Measurements from ENCODE around the gene BMP2K.

Gene BMP2K

DNA sequence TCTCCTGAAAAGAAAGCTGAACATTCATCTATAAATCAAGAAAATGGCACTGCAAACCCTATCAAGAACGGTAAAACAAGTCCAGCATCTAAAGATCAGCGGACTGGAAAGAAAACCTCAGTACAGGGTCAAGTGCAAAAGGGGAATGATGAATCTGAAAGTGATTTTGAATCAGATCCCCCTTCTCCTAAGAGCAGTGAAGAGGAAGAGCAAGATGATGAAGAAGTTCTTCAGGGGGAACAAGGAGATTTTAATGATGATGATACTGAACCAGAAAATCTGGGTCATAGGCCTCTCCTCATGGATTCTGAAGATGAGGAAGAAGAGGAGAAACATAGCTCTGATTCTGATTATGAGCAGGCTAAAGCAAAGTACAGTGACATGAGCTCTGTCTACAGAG is 134.5 kb downstream of the BMP2K start:
- H3K4me3 ChIP-seq (ENCODE audit: low read depth, low read length): no peak overlapping the region
- no peak for DNase-seq
- no peaks in the 10 kb centered on the region for H3K27me3 ChIP-seq (ENCODE audit: insufficient read depth, low read depth, severe bottlenecking)
- no peaks in the 10 kb centered on the region for H3K9me3 ChIP-seq (ENCODE audit: severe bottlenecking)
- H3K36me3 ChIP-seq: peaks cover 11% of the 10 kb centered on the region
- H3K27ac ChIP-seq: no peak overlapping the region
- TF ChIP-seq, protein P1, sequence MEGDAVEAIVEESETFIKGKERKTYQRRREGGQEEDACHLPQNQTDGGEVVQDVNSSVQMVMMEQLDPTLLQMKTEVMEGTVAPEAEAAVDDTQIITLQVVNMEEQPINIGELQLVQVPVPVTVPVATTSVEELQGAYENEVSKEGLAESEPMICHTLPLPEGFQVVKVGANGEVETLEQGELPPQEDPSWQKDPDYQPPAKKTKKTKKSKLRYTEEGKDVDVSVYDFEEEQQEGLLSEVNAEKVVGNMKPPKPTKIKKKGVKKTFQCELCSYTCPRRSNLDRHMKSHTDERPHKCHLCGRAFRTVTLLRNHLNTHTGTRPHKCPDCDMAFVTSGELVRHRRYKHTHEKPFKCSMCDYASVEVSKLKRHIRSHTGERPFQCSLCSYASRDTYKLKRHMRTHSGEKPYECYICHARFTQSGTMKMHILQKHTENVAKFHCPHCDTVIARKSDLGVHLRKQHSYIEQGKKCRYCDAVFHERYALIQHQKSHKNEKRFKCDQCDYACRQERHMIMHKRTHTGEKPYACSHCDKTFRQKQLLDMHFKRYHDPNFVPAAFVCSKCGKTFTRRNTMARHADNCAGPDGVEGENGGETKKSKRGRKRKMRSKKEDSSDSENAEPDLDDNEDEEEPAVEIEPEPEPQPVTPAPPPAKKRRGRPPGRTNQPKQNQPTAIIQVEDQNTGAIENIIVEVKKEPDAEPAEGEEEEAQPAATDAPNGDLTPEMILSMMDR (IDR thresholded peaks at IDR 0.05; ENCODE audit: low read depth, low read length): no peak

GRCh38 chr4:78922207-78922606 is 146.1 kb downstream of the BMP2K start:
- H3K27me3 ChIP-seq (ENCODE audit: insufficient read depth, low read depth, severe bottlenecking): no peaks in the 10 kb centered on the region
- DNase-seq: no peak
- TF ChIP-seq, protein P1 (IDR thresholded peaks at IDR 0.05; ENCODE audit: low read depth, low read length): no peak
- H3K27ac ChIP-seq: no peak overlapping the region
- H3K36me3 ChIP-seq: peaks cover 47% of the 10 kb centered on the region
- H3K4me3 ChIP-seq (ENCODE audit: low read depth, low read length): no peak overlapping the region
- no peaks in the 10 kb centered on the region for H3K9me3 ChIP-seq (ENCODE audit: severe bottlenecking)

GRCh38 chr4:78923464-78924312 is 147.5 kb downstream of the BMP2K start:
- TF ChIP-seq, protein P1 (IDR thresholded peaks at IDR 0.05; ENCODE audit: low read depth, low read length): 0 out of 2 replicates have a peak, but pooled peaks have one; percentile 9
- H3K36me3 ChIP-seq: peaks cover 44% of the 10 kb centered on the region
- H3K27me3 ChIP-seq (ENCODE audit: insufficient read depth, low read depth, severe bottlenecking): no peaks in the 10 kb centered on the region
- DNase-seq: no peak
- no peaks in the 10 kb centered on the region for H3K9me3 ChIP-seq (ENCODE audit: severe bottlenecking)
- no peak overlapping the region for H3K4me3 ChIP-seq (ENCODE audit: low read depth, low read length)
- H3K27ac ChIP-seq: no peak overlapping the region

- TF ChIP-seq, protein P1 (IDR thresholded peaks at IDR 0.05; ENCODE audit: low read depth, low read length): no peak
- Histone ChIP-seq H3K27me3 (ENCODE audit: insufficient read depth, low read depth, severe bottlenecking) (no peaks in the 10 kb centered on the region), H3K9me3 (ENCODE audit: severe bottlenecking) (no peaks in the 10 kb centered on the region), H3K4me3 (ENCODE audit: low read depth, low read length) (no peak overlapping the region), H3K36me3 (peaks cover 49% of the 10 kb centered on the region), H3K27ac (no peak overlapping the region)
- DNase-seq: no peak
Observed at GRCh38 chr4:78926826-78927225, 150.7 kb downstream of the BMP2K start.

DNA sequence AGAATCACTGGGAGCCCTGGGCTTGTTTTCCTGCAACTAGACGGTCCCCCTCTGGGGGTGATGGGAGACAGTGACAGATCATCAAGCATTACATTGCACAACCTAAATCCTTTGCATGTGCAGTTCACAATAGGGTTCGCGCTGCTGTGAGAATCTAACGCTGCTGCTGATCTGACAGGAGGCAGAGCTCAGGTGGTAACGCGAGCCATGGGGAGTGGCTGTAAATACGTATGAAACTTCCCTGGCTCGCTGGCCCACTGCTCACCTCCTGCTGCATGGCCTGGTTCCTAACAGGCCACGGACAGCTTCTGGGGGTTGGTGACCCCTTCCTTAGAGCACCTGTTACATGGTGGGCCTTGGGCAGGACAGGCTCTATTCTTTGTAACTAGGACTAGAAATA is 152.7 kb downstream of the BMP2K start:
- TF ChIP-seq, protein P1 (IDR thresholded peaks at IDR 0.05; ENCODE audit: low read depth, low read length): no peak
- DNase-seq: no peak
- H3K36me3 ChIP-seq: peaks cover 54% of the 10 kb centered on the region

More for the DNA sequence above, 152.7 kb downstream of the BMP2K start:
- H3K4me3 ChIP-seq (ENCODE audit: low read depth, low read length): no peak overlapping the region
- no peaks in the 10 kb centered on the region for H3K9me3 ChIP-seq (ENCODE audit: severe bottlenecking)
- no peaks in the 10 kb centered on the region for H3K27me3 ChIP-seq (ENCODE audit: insufficient read depth, low read depth, severe bottlenecking)
- H3K27ac ChIP-seq: no peak overlapping the region
